BLaER1 treated with 17β-estradiol and CSF1 and Interleukin-3, amounts not matched to agents 10 nM and 100 nM (cell line): Measurements from ENCODE around the gene MYO18B.
"Not testable (repeated sequence)": the region's sequence is repeated elsewhere in the genome, so short reads cannot be mapped to it uniquely, and the experiment has no call there.

Experiments used
- H3K27ac ChIP-seq, 11 experiments: shearing (Covaris generic); formaldehyde crosslinking; 2 replicates each; pipeline ENCODE4 v1.8.1; 2022
- H3K27me3 ChIP-seq, 11 experiments: shearing (Covaris generic); formaldehyde crosslinking; 2 replicates each; pipeline ENCODE4 v1.8.1; 2022
- H3K36me3 ChIP-seq, 11 experiments: shearing (Covaris generic); formaldehyde crosslinking; 2 replicates each; pipeline ENCODE4 v1.8.1; 2022
- H3K4me1 ChIP-seq, 10 experiments: shearing (Covaris generic); formaldehyde crosslinking; 2 replicates each; pipeline ENCODE4 v1.8.1; 2022
- H3K4me2 ChIP-seq, 11 experiments: shearing (Covaris generic); formaldehyde crosslinking; 2 replicates each; pipeline ENCODE4 v1.8.1; 2022
- H3K4me3 ChIP-seq, 10 experiments: shearing (Covaris generic); formaldehyde crosslinking; 2 replicates each; pipeline ENCODE4 v1.8.1; 2022
- H3K9ac ChIP-seq, 11 experiments: shearing (Covaris generic); formaldehyde crosslinking; 2 replicates each; pipeline ENCODE4 v1.8.1; 2022
- H3K9me3 ChIP-seq, 11 experiments: shearing (Covaris generic); formaldehyde crosslinking; replicated peaks in 1 of 11; 2 replicates each; pipeline ENCODE4 v1.8.1; 2022
- H4K20me1 ChIP-seq, 11 experiments: shearing (Covaris generic); formaldehyde crosslinking; 2 replicates each; pipeline ENCODE4 v1.8.1; 2022
- Cebpa-rat ChIP-seq, 11 experiments: shearing (Covaris generic); IDR thresholded peaks; 2 replicates each; pipeline ENCODE4 v1.8.1; 2022

The MYO18B gene

DNA sequence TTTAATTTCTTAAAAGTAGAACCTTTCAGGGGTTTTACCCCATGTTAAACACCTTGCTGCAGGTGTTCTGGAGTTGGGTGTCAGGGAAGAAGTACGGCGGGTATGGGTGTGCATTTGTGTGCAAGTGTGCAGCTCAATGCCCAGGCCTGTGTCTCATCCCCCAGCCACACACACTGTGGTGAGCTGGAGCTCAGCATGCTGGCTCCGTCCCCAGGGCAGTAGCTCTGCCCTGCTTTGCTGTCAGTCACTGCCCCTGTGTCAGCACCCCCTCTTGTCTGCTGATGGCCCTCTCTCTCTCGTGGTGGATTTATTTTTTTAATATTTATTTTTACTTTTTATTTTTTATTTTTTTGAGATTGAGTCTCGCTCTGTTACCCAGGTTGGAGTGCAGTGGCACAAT lies 35.8 kb upstream of the MYO18B start:
- H3K27ac ChIP-seq: no peak overlapping the region
- TF ChIP-seq Cebpa-rat (IDR thresholded peaks at IDR 0.05): no peak
- peaks cover 26 to 82% (median 51%) of the 10 kb centered on the region in 11 experiments; a peak in 21 of 22 replicates for H3K36me3 ChIP-seq
- H3K9ac ChIP-seq: no peak overlapping the region
- H3K4me1 ChIP-seq: peaks cover 8 to 32% (median 16%) of the 10 kb centered on the region in 10 experiments; a peak in 17 of 20 replicates
- no peaks in the 10 kb centered on the region for H3K27me3 ChIP-seq
- H4K20me1 ChIP-seq: peaks cover 0 to 14% (median 0%) of the 10 kb centered on the region in 11 experiments; a peak in 2 of 22 replicates
- no peak overlapping the region for H3K4me2 ChIP-seq
- no peaks in the 10 kb centered on the region for H3K9me3 ChIP-seq
- no peak overlapping the region for H3K4me3 ChIP-seq

- H3K9ac ChIP-seq, H3K27me3 ChIP-seq, H3K27ac ChIP-seq, H3K9me3 ChIP-seq, H4K20me1 ChIP-seq, H3K4me3 ChIP-seq, H3K4me2 ChIP-seq: not testable (repeated sequence)
- Histone ChIP-seq H3K4me1 (peaks cover 0 to 18% (median 2%) of the 10 kb centered on the region in 10 experiments; a peak in 6 of 20 replicates), H3K36me3 (peaks cover 33 to 100% (median 71%) of the 10 kb centered on the region in 11 experiments)
Observed at GRCh38 chr22:25708430-25708829, 33.6 kb upstream of the MYO18B start.

GRCh38 chr22:25709758-25710157 lies 32.2 kb upstream of the MYO18B start:
- H3K9ac ChIP-seq: no peak overlapping the region
- H3K27me3 ChIP-seq: no peaks in the 10 kb centered on the region
- H3K36me3 ChIP-seq: peaks cover 32 to 100% (median 71%) of the 10 kb centered on the region in 11 experiments; a peak in 21 of 22 replicates
- H3K9me3 ChIP-seq: no peaks in the 10 kb centered on the region
- no peak for TF ChIP-seq Cebpa-rat (IDR thresholded peaks at IDR 0.05)
- H4K20me1 ChIP-seq: no peaks in the 10 kb centered on the region
- no peak overlapping the region for H3K4me3 ChIP-seq
- peaks cover 0 to 18% (median 2%) of the 10 kb centered on the region in 10 experiments; a peak in 6 of 20 replicates for H3K4me1 ChIP-seq
- H3K4me2 ChIP-seq: no peak overlapping the region
- no peak overlapping the region for H3K27ac ChIP-seq

- no peak overlapping the region for H3K9ac ChIP-seq
- TF ChIP-seq Cebpa-rat (IDR thresholded peaks at IDR 0.05): no peak
- H3K4me3 ChIP-seq: no peak overlapping the region
- H3K4me2 ChIP-seq: peak overlapping the region in 1 of 11 experiments; percentile 16; a peak in 1 of 22 replicates
- no peaks in the 10 kb centered on the region for H3K9me3 ChIP-seq
- H3K27me3 ChIP-seq: no peaks in the 10 kb centered on the region
- H3K4me1 ChIP-seq: peaks cover 0 to 18% (median 2%) of the 10 kb centered on the region in 10 experiments; a peak in 6 of 20 replicates
- no peak overlapping the region for H3K27ac ChIP-seq
- H3K36me3 ChIP-seq: peaks cover 36 to 99% (median 75%) of the 10 kb centered on the region in 11 experiments; a peak in 21 of 22 replicates
- no peaks in the 10 kb centered on the region for H4K20me1 ChIP-seq
Observed at GRCh38 chr22:25710501-25710900, 31.5 kb upstream of the MYO18B start.

GRCh38 chr22:25711491-25711890 lies 30.5 kb upstream of the MYO18B start:
- Histone ChIP-seq H3K36me3 (peaks cover 28 to 99% (median 69%) of the 10 kb centered on the region in 11 experiments; a peak in 21 of 22 replicates), H3K27ac (no peak overlapping the region), H3K9ac (no peak overlapping the region), H4K20me1 (no peaks in the 10 kb centered on the region), H3K9me3 (no peaks in the 10 kb centered on the region), H3K4me2 (no peak overlapping the region), H3K27me3 (no peaks in the 10 kb centered on the region), H3K4me1 (peaks cover 0 to 17% (median 2%) of the 10 kb centered on the region in 10 experiments; a peak in 6 of 20 replicates), H3K4me3 (no peak overlapping the region)
- no peak for TF ChIP-seq Cebpa-rat (IDR thresholded peaks at IDR 0.05)

DNA sequence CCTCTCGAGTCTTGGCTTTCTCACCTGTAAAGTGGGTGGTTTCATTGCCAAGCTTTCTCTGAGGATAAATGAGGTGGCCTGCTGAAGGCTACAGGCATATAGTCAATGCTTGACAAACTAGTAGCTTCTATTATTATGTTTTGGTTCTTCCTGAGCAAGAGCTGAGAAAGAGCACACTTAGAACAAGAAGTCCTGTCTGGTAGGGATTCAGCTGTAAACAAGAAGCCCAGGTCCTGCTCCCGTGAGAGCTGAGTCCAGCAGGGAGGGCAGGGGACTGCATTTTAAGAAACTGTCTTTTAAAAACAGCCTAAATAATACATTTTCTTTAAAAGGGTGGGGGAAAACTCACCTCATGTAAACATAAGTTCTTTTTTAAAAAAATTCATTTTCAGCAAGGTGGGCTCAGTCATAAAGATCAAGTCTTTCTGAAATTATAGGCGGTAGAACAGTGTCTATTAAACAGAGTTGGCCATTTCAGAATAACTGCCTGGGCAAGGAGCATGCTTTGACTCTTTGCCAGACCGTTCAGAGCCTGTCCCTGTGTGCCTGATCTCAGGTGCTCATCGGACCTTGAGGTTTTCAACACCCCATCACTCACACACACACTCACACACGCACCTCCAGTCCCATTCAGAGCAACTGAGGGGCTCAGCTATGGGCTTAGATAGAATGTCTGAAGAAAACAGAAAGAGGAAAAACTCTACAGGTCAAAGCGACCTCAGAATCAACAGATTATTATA lies 29.2 kb upstream of the MYO18B start:
- H3K4me2 ChIP-seq: no peak overlapping the region
- no peak overlapping the region for H3K4me3 ChIP-seq
- no peak overlapping the region for H3K9ac ChIP-seq
- TF ChIP-seq Cebpa-rat (IDR thresholded peaks at IDR 0.05): no peak
- H4K20me1 ChIP-seq: no peaks in the 10 kb centered on the region
- H3K9me3 ChIP-seq: no peaks in the 10 kb centered on the region
- H3K4me1 ChIP-seq: peaks cover 0 to 6% (median 0%) of the 10 kb centered on the region in 10 experiments; a peak in 4 of 20 replicates
- no peak overlapping the region for H3K27ac ChIP-seq
- H3K36me3 ChIP-seq: peaks cover 20 to 99% (median 63%) of the 10 kb centered on the region in 11 experiments; a peak in 21 of 22 replicates
- no peaks in the 10 kb centered on the region for H3K27me3 ChIP-seq

- no peak overlapping the region for H3K27ac ChIP-seq
- no peak overlapping the region for H3K9ac ChIP-seq
- H4K20me1 ChIP-seq: no peaks in the 10 kb centered on the region
- H3K4me3 ChIP-seq: no peak overlapping the region
- H3K4me1 ChIP-seq: peaks cover 0 to 6% (median 0%) of the 10 kb centered on the region in 10 experiments; a peak in 4 of 20 replicates
- peaks cover 20 to 99% (median 63%) of the 10 kb centered on the region in 11 experiments; a peak in 21 of 22 replicates for H3K36me3 ChIP-seq
- H3K27me3 ChIP-seq: no peaks in the 10 kb centered on the region
- no peak overlapping the region for H3K4me2 ChIP-seq
- no peak for TF ChIP-seq Cebpa-rat (IDR thresholded peaks at IDR 0.05)
- H3K9me3 ChIP-seq: no peaks in the 10 kb centered on the region
Observed at GRCh38 chr22:25714070-25714469, 27.9 kb upstream of the MYO18B start.

GRCh38 chr22:25714739-25715138 lies 27.2 kb upstream of the MYO18B start:
- H3K4me3 ChIP-seq: no peak overlapping the region
- H3K4me2 ChIP-seq: no peak overlapping the region
- no peak overlapping the region for H3K27ac ChIP-seq
- no peaks in the 10 kb centered on the region for H4K20me1 ChIP-seq
- no peak overlapping the region for H3K9ac ChIP-seq
- peaks cover 0 to 6% (median 0%) of the 10 kb centered on the region in 10 experiments; a peak in 4 of 20 replicates for H3K4me1 ChIP-seq
- H3K9me3 ChIP-seq: no peaks in the 10 kb centered on the region
- H3K27me3 ChIP-seq: no peaks in the 10 kb centered on the region
- peaks cover 17 to 98% (median 63%) of the 10 kb centered on the region in 11 experiments; a peak in 21 of 22 replicates for H3K36me3 ChIP-seq
- TF ChIP-seq Cebpa-rat (IDR thresholded peaks at IDR 0.05): no peak

DNA sequence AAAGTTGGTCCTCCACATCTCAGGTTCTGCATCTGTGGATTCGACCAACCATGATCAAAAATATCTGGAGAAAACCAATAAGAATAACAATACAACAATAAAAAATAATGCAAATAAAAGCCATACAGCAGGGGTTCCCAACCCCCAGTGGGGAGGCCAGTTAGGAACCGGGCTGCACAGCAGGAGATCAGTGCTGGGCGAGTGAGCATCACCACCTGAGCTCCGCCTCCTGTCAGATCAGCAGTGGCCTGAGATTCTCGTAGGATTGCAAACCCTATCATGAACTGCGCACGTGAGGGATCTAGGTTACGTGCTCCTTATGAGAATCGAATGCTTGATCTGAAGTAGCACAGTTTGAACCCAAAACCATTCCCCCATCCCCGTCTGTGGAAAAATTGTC lies 25.4 kb upstream of the MYO18B start:
- Histone ChIP-seq H3K9ac (no peak overlapping the region), H3K4me2 (no peak overlapping the region), H3K36me3 (peaks cover 16 to 93% (median 50%) of the 10 kb centered on the region in 11 experiments; a peak in 19 of 22 replicates), H3K9me3 (no peaks in the 10 kb centered on the region), H3K4me3 (no peak overlapping the region), H4K20me1 (no peaks in the 10 kb centered on the region), H3K27ac (no peak overlapping the region), H3K4me1 (no peaks in the 10 kb centered on the region), H3K27me3 (no peaks in the 10 kb centered on the region)
- TF ChIP-seq Cebpa-rat (IDR thresholded peaks at IDR 0.05): no peak
